H1 (cell line): ENCODE measurements around the gene MARK4. TPM values are rescaled to one million over a fixed set of nuclear protein-coding genes. Genes with fewer than 3 reads are reported as not detected.
"Not testable (repeated sequence)": the region's sequence is repeated elsewhere in the genome, so short reads cannot be mapped to it uniquely, and the experiment has no call there.

Source experiments
- CTCF ChIA-PET: fragments of 300-600 bp; sonication (Branson Sonifier 250); formaldehyde crosslinking; loops from one replicate; lab custom pipeline; 2021; ENCODE audit not compliant: partially characterized antibody; lab: Charles Lee
- POLR2A ChIA-PET: fragments of 300-600 bp; sonication (Branson Sonifier 250); formaldehyde crosslinking; loops from one replicate; lab custom pipeline; 2021; ENCODE audit warnings: inconsistent platforms; ENCODE audit not compliant: partially characterized antibody; lab: Charles Lee
- DNase-seq, 2 experiments: peaks; one replicate each; pipeline versions ENCODE4 v3.0.0 to v3.0.0-alpha.2; 2010 to 2022; ENCODE audit warnings: low spot score in 2 of 2, low read depth in 1 of 2, mixed read lengths in 1 of 2
- FAIRE-seq: peaks from 2 replicates; lab custom pipeline; 2011; peaks lifted over from hg19 to GRCh38; lab: Jason Lieb, UNC
- H2AFZ ChIP-seq: 2 replicates; pipeline ENCODE4 v1.8.1; 2012; ENCODE audit warnings: low read length, inconsistent platforms
- H2AK5ac ChIP-seq: 2 replicates; pipeline ENCODE4 v1.6.1; 2013; ENCODE audit warnings: low read depth, low read length
- H2BK120ac ChIP-seq: replicated peaks from 2 replicates; pipeline ENCODE3; 2013; ENCODE audit warnings: low read depth, low read length, inconsistent platforms
- H2BK12ac ChIP-seq: 2 replicates; pipeline ENCODE4 v1.6.1; 2013; ENCODE audit warnings: low read depth, low read length
- H2BK15ac ChIP-seq: 2 replicates; pipeline ENCODE4 v1.6.1; 2013; ENCODE audit warnings: low read length
- H2BK20ac ChIP-seq: 2 replicates; pipeline ENCODE4 v1.6.1; 2013; ENCODE audit warnings: low read length
- H2BK5ac ChIP-seq: 2 replicates; pipeline ENCODE4 v1.6.1; 2013; ENCODE audit warnings: low read depth, low read length
- H3K14ac ChIP-seq: 2 replicates; pipeline ENCODE4 v1.6.1; 2013; ENCODE audit warnings: inconsistent platforms; ENCODE audit not compliant: insufficient read length
- H3K18ac ChIP-seq: 2 replicates; pipeline ENCODE4 v1.6.1; 2013; ENCODE audit warnings: low read length; ENCODE audit errors: extremely low read depth
- H3K23ac ChIP-seq: 2 replicates; pipeline ENCODE4 v1.6.1; 2013; ENCODE audit warnings: inconsistent platforms; ENCODE audit not compliant: insufficient read length
- H3K23me2 ChIP-seq: 2 replicates; pipeline ENCODE4 v1.6.1; 2013; ENCODE audit warnings: low read depth, low read length
- H3K27ac ChIP-seq: 2 replicates; pipeline ENCODE4 v1.6.1; 2011; ENCODE audit warnings: low read depth, low read length, inconsistent platforms
- H3K27me3 ChIP-seq, 4 experiments: replicated peaks in 1 of 4; 1 replicate in 1 of 4; 2 replicates in 3 of 4; pipeline versions ENCODE4 v1.6.1 to v1.8.1; 2011 to 2013; ENCODE audit warnings: low read length in 3 of 4, mild to moderate bottlenecking in 3 of 4, inconsistent platforms in 2 of 4, mixed read lengths in 2 of 4, moderate library complexity in 1 of 4; ENCODE audit not compliant: control insufficient read depth in 3 of 4, insufficient read depth in 3 of 4; ENCODE audit errors: extremely low read depth in 1 of 4
- H3K36me3 ChIP-seq, 4 experiments: 2 replicates each; pipeline versions ENCODE4 v1.6.1 to v1.8.1; 2011 to 2013; ENCODE audit warnings: mild to moderate bottlenecking in 4 of 4, low read length in 3 of 4, moderate library complexity in 2 of 4, control low read depth in 1 of 4, inconsistent platforms in 1 of 4; ENCODE audit not compliant: insufficient read depth in 4 of 4, control insufficient read depth in 2 of 4
- H3K4ac ChIP-seq: replicated peaks from 2 replicates; pipeline ENCODE3; 2013; ENCODE audit warnings: low read length, low read depth, mixed read lengths, inconsistent platforms; ENCODE audit not compliant: insufficient read length
- H3K4me1 ChIP-seq, 4 experiments: replicated peaks in 1 of 4; 1 replicate in 1 of 4; 2 replicates in 3 of 4; pipeline versions ENCODE4 v1.6.1 to v1.8.1; 2011 to 2013; ENCODE audit warnings: low read length in 3 of 4, inconsistent platforms in 2 of 4, mixed read lengths in 1 of 4; ENCODE audit not compliant: insufficient read depth in 4 of 4, control insufficient read depth in 3 of 4
- H3K4me2 ChIP-seq, 2 experiments: 2 replicates each; pipeline versions ENCODE4 v1.6.1 to v1.8.1; 2011 to 2013; ENCODE audit warnings: low read depth in 2 of 2, low read length in 2 of 2, control low read depth in 1 of 2, inconsistent platforms in 1 of 2, mild to moderate bottlenecking in 1 of 2; ENCODE audit not compliant: insufficient read depth in 1 of 2
- H3K4me3 ChIP-seq, 4 experiments: fragments of 200-600, 300-600 bp in 1 of 4; sonication (generic), shearing (Covaris generic), sonication (Bioruptor Twin) in 1 of 4; 2 replicates each; pipeline versions ENCODE4 v1.5.1 to v1.8.1; 2011 to 2016; ENCODE audit warnings: low read length in 4 of 4, low read depth in 3 of 4, control low read depth in 2 of 4, inconsistent platforms in 2 of 4, mild to moderate bottlenecking in 2 of 4, mixed read lengths in 1 of 4, moderate library complexity in 1 of 4; ENCODE audit not compliant: insufficient read depth in 2 of 4; ENCODE audit errors: extremely low read depth in 1 of 4
- H3K56ac ChIP-seq: replicated peaks from 2 replicates; pipeline ENCODE3; 2013; ENCODE audit warnings: low read depth, mild to moderate bottlenecking, mixed read lengths, low read length, inconsistent platforms; ENCODE audit not compliant: insufficient read length
- H3K79me1 ChIP-seq: 2 replicates; pipeline ENCODE4 v1.6.1; 2013; ENCODE audit warnings: low read depth, low read length, control low read depth
- H3K79me2 ChIP-seq, 2 experiments: 2 replicates each; pipeline versions ENCODE4 v1.6.1 to v1.8.1; 2012 to 2013; ENCODE audit warnings: low read length in 2 of 2, mild to moderate bottlenecking in 2 of 2, inconsistent platforms in 1 of 2; ENCODE audit not compliant: insufficient read depth in 2 of 2, control insufficient read depth in 1 of 2
- H3K9ac ChIP-seq, 4 experiments: replicated peaks in 1 of 4; 1 replicate in 1 of 4; 2 replicates in 3 of 4; pipeline versions ENCODE4 v1.6.1 to v1.8.1; 2011 to 2013; ENCODE audit warnings: low read depth in 3 of 4, low read length in 3 of 4, control low read depth in 2 of 4, mild to moderate bottlenecking in 2 of 4, moderate library complexity in 2 of 4, inconsistent platforms in 1 of 4; ENCODE audit errors: extremely low read depth in 1 of 4
- H3K9me3 ChIP-seq, 2 experiments: 2 replicates each; pipeline versions ENCODE4 v1.6.1 to v1.8.1; 2012 to 2013; ENCODE audit warnings: mild to moderate bottlenecking in 2 of 2, moderate library complexity in 2 of 2, control low read depth in 1 of 2, inconsistent platforms in 1 of 2, low read depth in 1 of 2, low read length in 1 of 2, mixed read lengths in 1 of 2; ENCODE audit not compliant: insufficient read depth in 2 of 2
- H4K20me1 ChIP-seq, 2 experiments: replicated peaks in 1 of 2; 2 replicates each; pipeline versions ENCODE3 to v1.8.1; 2011 to 2013; ENCODE audit warnings: inconsistent platforms in 2 of 2, low read length in 2 of 2, mild to moderate bottlenecking in 1 of 2; ENCODE audit not compliant: insufficient read depth in 2 of 2, control insufficient read depth in 1 of 2
- H4K5ac ChIP-seq: 2 replicates; pipeline ENCODE4 v1.6.1; 2013; ENCODE audit warnings: low read length, low read depth, mixed read lengths, inconsistent platforms; ENCODE audit not compliant: insufficient read length
- H4K8ac ChIP-seq: 2 replicates; pipeline ENCODE4 v1.8.0; 2013; ENCODE audit warnings: mild to moderate bottlenecking, moderate library complexity, low read length, inconsistent platforms; ENCODE audit not compliant: insufficient read depth; ENCODE audit errors: extremely low read depth
- H4K91ac ChIP-seq: replicated peaks from 2 replicates; pipeline ENCODE3; 2013; ENCODE audit warnings: low read length, mixed read lengths, inconsistent platforms; ENCODE audit not compliant: insufficient read length
- WGBS, 2 experiments: shearing (Covaris generic) in 1 of 2; methylation state at CpG; one replicate each; pipeline versions ENCODE4 v1.1.6 to v1.1.7; 2013 to 2015; ENCODE audit warnings: low lambda C conversion rate in 2 of 2, mixed read lengths in 2 of 2, inconsistent platforms in 1 of 2, low coverage in 1 of 2, missing lambda C conversion rate in 1 of 2; ENCODE audit not compliant: insufficient replicate concordance in 2 of 2, insufficient coverage in 1 of 2, insufficient read length in 1 of 2; ENCODE audit errors: extremely low coverage in 1 of 2, missing lambda C conversion rate in 1 of 2; 5-methylcytosine and 5-hydroxymethylcytosine counted together
- polyA plus RNA-seq, 7 experiments: library from polyadenylated mRNA; depleted of rRNA in 3 of 7; stranded (reverse) in 5 of 7; unstranded in 2 of 7; fragments of >200 nt in 5 of 7; fragments of 200-250 nt in 2 of 7; gene quantifications; 1 replicate in 5 of 7; 2 replicates in 1 of 7; 4 replicates in 1 of 7; pipeline versions ENCODE4 v1.2.1 to v1.2.3, GENCODE V29; 2011 to 2013; ENCODE audit warnings: missing spikeins in 2 of 7, mixed read lengths in 2 of 7
- total RNA-seq: library from RNA; stranded (reverse); fragmentation: NEBNext Ultra II Directional; extraction: Animal tissue kit (Norgen Biotek cat#: 25700); gene quantifications from 2 replicates; pipeline ENCODE4 v1.2.1, GENCODE V29; 2021
- TF ChIP-seq, protein P1 (sequence below), 3 experiments: IDR thresholded peaks; 1 replicate in 2 of 3; 2 replicates in 1 of 3; pipeline versions ENCODE4 v1.5.1 to v1.6.1; 2011; ENCODE audit warnings: low read length in 3 of 3, mild to moderate bottlenecking in 3 of 3, inconsistent platforms in 2 of 3, low read depth in 1 of 3, moderate library complexity in 1 of 3; ENCODE audit not compliant: insufficient read depth in 1 of 3; ENCODE audit errors: control extremely low read depth in 1 of 3

The MARK4 gene
- total and polyA plus RNA-seq, 2 of the 8 experiments (the other 6 are each of a cell fraction or from before 2014, with no cell fraction given) = 12.3 to 49.8 TPM

DNA sequence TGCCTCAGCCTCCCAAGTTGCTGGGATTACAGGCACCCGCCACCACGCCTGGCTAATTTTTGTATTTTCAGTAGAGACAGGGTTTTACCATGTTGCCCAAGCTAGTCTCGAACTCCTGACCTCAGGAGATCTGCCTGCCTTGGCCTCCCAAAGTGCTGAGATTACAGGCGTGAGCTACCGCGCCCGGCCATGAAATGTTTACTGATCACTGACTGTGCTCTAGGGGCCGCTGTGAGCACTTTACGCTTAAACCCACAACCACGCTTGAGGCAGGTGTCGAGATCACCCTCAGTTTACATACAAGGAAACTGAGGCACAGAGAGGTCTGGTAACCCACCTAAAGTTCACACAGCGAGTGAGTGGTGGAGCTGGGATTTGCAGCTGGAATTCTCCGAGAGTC, 18.9 kb downstream of the MARK4 start:
- not testable (repeated sequence) for H2BK5ac ChIP-seq, H3K9ac ChIP-seq, H4K20me1 ChIP-seq, H4K8ac ChIP-seq, H2BK15ac ChIP-seq, H2AK5ac ChIP-seq, H3K23me2 ChIP-seq, H2BK20ac ChIP-seq, H3K56ac ChIP-seq, H3K4me3 ChIP-seq, H4K91ac ChIP-seq
- peaks cover 5 to 10% (median 7%) of the 10 kb centered on the region in 4 experiments; a peak in 4 of 8 replicates for H3K36me3 ChIP-seq
- WGBS, 2 experiments = 82% methylated on average over 13 of the region's 13 CpGs; no CpG with 5 or more reads in 1 of the 2 experiments
- CTCF ChIA-PET = interaction anchor here (0.7 to 1.7 kb wide), 7 partner anchors 11 to 69 kb away, joined by 3 to 4 read pairs (median 3); no protein-coding TSS in a partner anchor
- TF ChIP-seq, protein P1, sequence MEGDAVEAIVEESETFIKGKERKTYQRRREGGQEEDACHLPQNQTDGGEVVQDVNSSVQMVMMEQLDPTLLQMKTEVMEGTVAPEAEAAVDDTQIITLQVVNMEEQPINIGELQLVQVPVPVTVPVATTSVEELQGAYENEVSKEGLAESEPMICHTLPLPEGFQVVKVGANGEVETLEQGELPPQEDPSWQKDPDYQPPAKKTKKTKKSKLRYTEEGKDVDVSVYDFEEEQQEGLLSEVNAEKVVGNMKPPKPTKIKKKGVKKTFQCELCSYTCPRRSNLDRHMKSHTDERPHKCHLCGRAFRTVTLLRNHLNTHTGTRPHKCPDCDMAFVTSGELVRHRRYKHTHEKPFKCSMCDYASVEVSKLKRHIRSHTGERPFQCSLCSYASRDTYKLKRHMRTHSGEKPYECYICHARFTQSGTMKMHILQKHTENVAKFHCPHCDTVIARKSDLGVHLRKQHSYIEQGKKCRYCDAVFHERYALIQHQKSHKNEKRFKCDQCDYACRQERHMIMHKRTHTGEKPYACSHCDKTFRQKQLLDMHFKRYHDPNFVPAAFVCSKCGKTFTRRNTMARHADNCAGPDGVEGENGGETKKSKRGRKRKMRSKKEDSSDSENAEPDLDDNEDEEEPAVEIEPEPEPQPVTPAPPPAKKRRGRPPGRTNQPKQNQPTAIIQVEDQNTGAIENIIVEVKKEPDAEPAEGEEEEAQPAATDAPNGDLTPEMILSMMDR (IDR thresholded peaks at IDR 0.05; ENCODE audit: control extremely low read depth in 1 of 3, insufficient read depth in 1 of 3, low read depth in 1 of 3, low read length in 3 of 3) = peak in 2 of 3 experiments; percentile 7 to 13; a peak in 2 of 4 replicates
- TF ChIP-seq, all 59 proteins: peak for 1; not testable (repeated sequence) for 58
- not testable (repeated sequence) for H3K79me2 ChIP-seq, H3K18ac ChIP-seq, FAIRE-seq, H2BK12ac ChIP-seq, H3K4me2 ChIP-seq, H3K79me1 ChIP-seq, H3K9me3 ChIP-seq, H4K5ac ChIP-seq, H3K23ac ChIP-seq, DNase-seq, H3K27ac ChIP-seq, H3K14ac ChIP-seq, H2AFZ ChIP-seq, H3K27me3 ChIP-seq, H2BK120ac ChIP-seq, H3K4ac ChIP-seq, H3K4me1 ChIP-seq
- POLR2A ChIA-PET = interaction anchor here (0.9 kb wide), 1 partner anchor 63 kb away, joined by 3 read pairs; no protein-coding TSS in a partner anchor
